Posterior cingulate gyrus (tissue), 11 donors: ENCODE results near the gene EEF2K.
"Not testable (repeated sequence)": the region's sequence is repeated elsewhere in the genome, so short reads cannot be mapped to it uniquely, and the experiment has no call there.

Experiments used
- DNase-seq, 10 donors: peaks; one replicate each; pipeline versions ENCODE4 v3.0.0 to v3.0.0-alpha.2; 2020 to 2021; ENCODE audit warnings: mixed read lengths in 3 of 10
- intact Hi-C: fragments of 100-400 bp; cut with DNase I; formaldehyde crosslinking; loops from one replicate; pipeline ENCODE4 v1.15.1; 2023

The EEF2K gene

GRCh38 chr16:22188595-22189442, 17.3 kb upstream of the EEF2K start:
- intact Hi-C loops: loop anchor here (1.0 to 2.0 kb wide), 2 partner anchors 188 to 236 kb away; partner anchors contain the start of genes PDZD9 and UQCRC2
- peak in 9 of 10 donors; percentile 24 to 93 (median 54) for DNase-seq

- peak in 1 of 10 donors; percentile 62 for DNase-seq
- intact Hi-C loops: loop anchor here (1.0 to 2.0 kb wide), 2 partner anchors 188 to 237 kb away; partner anchors contain the start of genes PDZD9 and UQCRC2
Observed at GRCh38 chr16:22189473-22190080, 16.5 kb upstream of the EEF2K start.

- peak in 9 of 10 donors; percentile 29 to 100 (median 99) for DNase-seq
- intact Hi-C loops: no loop called here
Observed at GRCh38 chr16:22190081-22190775, 15.8 kb upstream of the EEF2K start.

GRCh38 chr16:22190776-22191531, 15.1 kb upstream of the EEF2K start:
- intact Hi-C loops: loop anchor here (1.0 kb wide), 1 partner anchor 106 kb away; the partner anchor contains the start of gene POLR3E
- peak; percentile 97 to 100 (median 100) for DNase-seq

- intact Hi-C loops: loop anchor here (1.0 kb wide), 1 partner anchor 106 kb away; the partner anchor contains the start of gene POLR3E
- peak in 1 of 10 donors; percentile 13 for DNase-seq
Observed at GRCh38 chr16:22191532-22192260, 14.4 kb upstream of the EEF2K start.

- intact Hi-C loops: no loop called here
- peak in 8 of 10 donors; percentile 19 to 93 (median 47) for DNase-seq
Observed at GRCh38 chr16:22192261-22193062, 13.6 kb upstream of the EEF2K start.

GRCh38 chr16:22193063-22193411, 13.0 kb upstream of the EEF2K start:
- no peak for DNase-seq
- intact Hi-C loops: no loop called here

GRCh38 chr16:22194707-22195444, 11.2 kb upstream of the EEF2K start:
- intact Hi-C loops: loop anchor here (1.0 kb wide), 1 partner anchor 102 kb away; the partner anchor contains the start of gene POLR3E
- no peak for DNase-seq

- intact Hi-C loops: loop anchor here (1.0 kb wide), 1 partner anchor 102 kb away; the partner anchor contains the start of gene POLR3E
- DNase-seq: no peak
Observed at GRCh38 chr16:22195445-22195694, 10.7 kb upstream of the EEF2K start.

- DNase-seq: peak; percentile 85 to 98 (median 92)
- intact Hi-C loops: loop anchor here (1.0 kb wide), 1 partner anchor 101 kb away; the partner anchor contains the start of gene POLR3E
Observed at GRCh38 chr16:22195695-22196558, 10.2 kb upstream of the EEF2K start.

- DNase-seq, intact Hi-C loops: not testable (repeated sequence)
Observed at GRCh38 chr16:22196559-22197168, 9.4 kb upstream of the EEF2K start.

- intact Hi-C loops: no loop called here
- no peak for DNase-seq
Observed at GRCh38 chr16:22198547-22199293, 7.4 kb upstream of the EEF2K start.

GRCh38 chr16:22202261-22202637, 3.8 kb upstream of the EEF2K start:
- no peak for DNase-seq
- intact Hi-C loops: no loop called here

- intact Hi-C loops: no loop called here
- DNase-seq: no peak
Observed at GRCh38 chr16:22203091-22203490, 3.0 kb upstream of the EEF2K start.

GRCh38 chr16:22204091-22204655, 1.9 kb upstream of the EEF2K start:
- no peak for DNase-seq
- intact Hi-C loops: no loop called here
